Gastrocnemius medialis (tissue), 4 donors: Measurements from ENCODE around the gene GIT1. TPM values are rescaled to one million over a fixed set of nuclear protein-coding genes. Genes with fewer than 3 reads are reported as not detected.
A peak's percentile ranks its signal among the peaks of the same experiment; 100 is the strongest.

ENCODE experiments used
- ATAC-seq, 2 donors: fragments of 150-250 bp; one replicate each; pipeline ENCODE4 v1.9.1; 2016
- DNase-seq, 2 donors: peaks; one replicate each; pipeline ENCODE4 v3.0.0-alpha.2; 2019
- H3K27ac ChIP-seq, 4 donors: fragments of 200-600 bp; sonication (generic); 1 replicate in 1 of 4; 2 replicates in 3 of 4; pipeline ENCODE4 v1.5.1; 2016 to 2018; ENCODE audit warnings: mild to moderate bottlenecking in 2 of 4, moderate library complexity in 1 of 4
- H3K27me3 ChIP-seq, 3 donors: fragments of 200-600 bp; sonication (generic) in 2 of 3; 1 replicate in 1 of 3; 2 replicates in 2 of 3; pipeline versions ENCODE4 v1.5.1 to v1.6.0; 2016 to 2019; ENCODE audit warnings: mild to moderate bottlenecking in 1 of 3, moderate library complexity in 1 of 3
- H3K36me3 ChIP-seq, 2 donors: fragments of 200-600 bp; sonication (generic) in 1 of 2; one replicate each; pipeline ENCODE4 v1.5.1; 2017 to 2018
- H3K4me1 ChIP-seq, 2 donors: fragments of 200-600 bp; sonication (generic) in 1 of 2; one replicate each; pipeline ENCODE4 v1.5.1; 2016 to 2017; ENCODE audit warnings: mild to moderate bottlenecking in 2 of 2
- H3K4me3 ChIP-seq, 4 donors: fragments of 200-600 bp; sonication (generic) in 3 of 4; 1 replicate in 1 of 4; 2 replicates in 3 of 4; pipeline ENCODE4 v1.5.1; 2016 to 2019; ENCODE audit warnings: mild to moderate bottlenecking in 2 of 4
- H3K9me3 ChIP-seq, 3 donors: fragments of 200-600 bp; sonication (generic) in 2 of 3; 1 replicate in 1 of 3; 2 replicates in 2 of 3; pipeline ENCODE4 v1.5.1; 2016 to 2019
- POLR2A ChIP-seq, 2 donors: fragments of 450-650 bp; IDR thresholded peaks; one replicate each; pipeline ENCODE4 v1.6.1; 2017; ENCODE audit warnings: antibody characterized with exemption in 2 of 2, mild to moderate bottlenecking in 2 of 2, moderate library complexity in 2 of 2
- in situ Hi-C, 4 donors: fragments of 200-750 bp; cut with MboI; loops; one replicate each; pipeline versions ENCODE4 v1.15.0 to v1.8.0; 2017; ENCODE audit warnings: low sequenced_read_pairs in 4 of 4
- intact Hi-C: fragments of 100-400 bp; cut with DNase I; formaldehyde crosslinking; loops from one replicate; pipeline ENCODE4 v1.15.1; 2023; ENCODE audit warnings: low total_unique reads
- total RNA-seq, 4 donors: library from RNA; depleted of rRNA; stranded (reverse); fragments of >200 nt; gene quantifications; one replicate each; pipeline versions ENCODE4 v1.1.0 to v1.2.3, GENCODE V29; 2016
- TF ChIP-seq, protein P1 (sequence below), 5 experiments: fragments of 450-650 bp in 3 of 5; fragments of 200-600 bp in 2 of 5; sonication (generic) in 2 of 5; IDR thresholded peaks in 4 of 5; conservative IDR thresholded peaks in 1 of 5; 1 replicate in 4 of 5; 2 replicates in 1 of 5; pipeline ENCODE4 v1.5.1; 2016 to 2019; ENCODE audit warnings: antibody characterized with exemption in 5 of 5, mild to moderate bottlenecking in 3 of 5, moderate library complexity in 3 of 5

The GIT1 gene
- total RNA-seq, 4 donors from 2014 or later: 30.2 to 62.2 (median 41.1) TPM

DNA sequence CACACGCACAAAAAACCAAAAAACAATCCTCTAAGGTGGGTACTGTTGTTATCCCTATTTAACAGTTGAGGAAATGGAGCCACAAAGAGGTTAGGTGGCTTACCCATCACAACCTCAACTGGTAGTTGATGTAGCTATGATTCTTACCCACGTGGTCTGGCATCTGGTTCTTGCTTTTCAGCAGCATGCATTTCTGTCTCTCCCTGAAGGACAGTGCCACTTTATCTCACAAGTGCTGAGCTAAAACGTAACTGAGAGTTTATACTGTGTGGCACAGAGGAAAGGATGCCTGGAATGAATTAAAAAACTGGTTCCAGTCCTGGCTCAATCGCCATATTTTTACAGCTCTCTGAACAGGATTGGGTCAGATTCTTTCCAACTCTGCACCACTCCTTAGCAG, 35.1 kb upstream of the GIT1 start:
- peaks cover 62 to 64% of the 10 kb centered on the region in 2 donors for H3K4me1 ChIP-seq
- peak overlapping the region; percentile 98 to 100 (median 99) for H3K27ac ChIP-seq
- ATAC-seq (no peak), DNase-seq (no peak)
- in situ Hi-C loops (loop anchor here in 3 of 4 donors (10.0 to 25.0 kb wide), 3 partner anchors 150 to 313 kb away; partner anchors contain the start of genes EFCAB5 (in 2 of the 3) and SSH2 (in 2 of the 3)), intact Hi-C loops (loop anchor here (5.0 to 10.0 kb wide), 3 partner anchors 53 to 490 kb away; no protein-coding TSS in a partner anchor)
- TF ChIP-seq, protein P1, sequence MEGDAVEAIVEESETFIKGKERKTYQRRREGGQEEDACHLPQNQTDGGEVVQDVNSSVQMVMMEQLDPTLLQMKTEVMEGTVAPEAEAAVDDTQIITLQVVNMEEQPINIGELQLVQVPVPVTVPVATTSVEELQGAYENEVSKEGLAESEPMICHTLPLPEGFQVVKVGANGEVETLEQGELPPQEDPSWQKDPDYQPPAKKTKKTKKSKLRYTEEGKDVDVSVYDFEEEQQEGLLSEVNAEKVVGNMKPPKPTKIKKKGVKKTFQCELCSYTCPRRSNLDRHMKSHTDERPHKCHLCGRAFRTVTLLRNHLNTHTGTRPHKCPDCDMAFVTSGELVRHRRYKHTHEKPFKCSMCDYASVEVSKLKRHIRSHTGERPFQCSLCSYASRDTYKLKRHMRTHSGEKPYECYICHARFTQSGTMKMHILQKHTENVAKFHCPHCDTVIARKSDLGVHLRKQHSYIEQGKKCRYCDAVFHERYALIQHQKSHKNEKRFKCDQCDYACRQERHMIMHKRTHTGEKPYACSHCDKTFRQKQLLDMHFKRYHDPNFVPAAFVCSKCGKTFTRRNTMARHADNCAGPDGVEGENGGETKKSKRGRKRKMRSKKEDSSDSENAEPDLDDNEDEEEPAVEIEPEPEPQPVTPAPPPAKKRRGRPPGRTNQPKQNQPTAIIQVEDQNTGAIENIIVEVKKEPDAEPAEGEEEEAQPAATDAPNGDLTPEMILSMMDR (IDR thresholded peaks at IDR 0.05 in 4 of 5, conservative IDR thresholded peaks at IDR 0.05 in 1 of 5): no peak
- TF ChIP-seq POLR2A (IDR thresholded peaks at IDR 0.05): peak in 1 of 2 donors; percentile 1
- no peak overlapping the region for H3K4me3 ChIP-seq
- H3K9me3 ChIP-seq: no peaks in the 10 kb centered on the region
- H3K27me3 ChIP-seq: no peaks in the 10 kb centered on the region
- peaks cover 0 to 10% of the 10 kb centered on the region in 2 donors for H3K36me3 ChIP-seq

- in situ Hi-C loops (loop anchor here in 3 of 4 donors (10.0 to 25.0 kb wide), 3 partner anchors 152 to 314 kb away; partner anchors contain the start of genes EFCAB5 (in 2 of the 3) and SSH2 (in 2 of the 3)), intact Hi-C loops (loop anchor here (5.0 to 10.0 kb wide), 3 partner anchors 54 to 488 kb away; no protein-coding TSS in a partner anchor)
- Histone ChIP-seq H3K4me3 (peak overlapping the region; percentile 89 to 99 (median 96)), H3K36me3 (peaks cover 0 to 17% of the 10 kb centered on the region in 2 donors), H3K27me3 (no peaks in the 10 kb centered on the region), H3K27ac (peak overlapping the region; percentile 98 to 100 (median 99)), H3K9me3 (no peaks in the 10 kb centered on the region), H3K4me1 (peaks cover 62 to 64% of the 10 kb centered on the region in 2 donors)
- DNase-seq (no peak), ATAC-seq (no peak)
- TF ChIP-seq, protein P1 (IDR thresholded peaks at IDR 0.05 in 4 of 5, conservative IDR thresholded peaks at IDR 0.05 in 1 of 5): no peak
- no peak for TF ChIP-seq POLR2A (IDR thresholded peaks at IDR 0.05)
These were observed 33.8 kb upstream of the GIT1 start for GRCh38 chr17:29623283-29623647.

DNA sequence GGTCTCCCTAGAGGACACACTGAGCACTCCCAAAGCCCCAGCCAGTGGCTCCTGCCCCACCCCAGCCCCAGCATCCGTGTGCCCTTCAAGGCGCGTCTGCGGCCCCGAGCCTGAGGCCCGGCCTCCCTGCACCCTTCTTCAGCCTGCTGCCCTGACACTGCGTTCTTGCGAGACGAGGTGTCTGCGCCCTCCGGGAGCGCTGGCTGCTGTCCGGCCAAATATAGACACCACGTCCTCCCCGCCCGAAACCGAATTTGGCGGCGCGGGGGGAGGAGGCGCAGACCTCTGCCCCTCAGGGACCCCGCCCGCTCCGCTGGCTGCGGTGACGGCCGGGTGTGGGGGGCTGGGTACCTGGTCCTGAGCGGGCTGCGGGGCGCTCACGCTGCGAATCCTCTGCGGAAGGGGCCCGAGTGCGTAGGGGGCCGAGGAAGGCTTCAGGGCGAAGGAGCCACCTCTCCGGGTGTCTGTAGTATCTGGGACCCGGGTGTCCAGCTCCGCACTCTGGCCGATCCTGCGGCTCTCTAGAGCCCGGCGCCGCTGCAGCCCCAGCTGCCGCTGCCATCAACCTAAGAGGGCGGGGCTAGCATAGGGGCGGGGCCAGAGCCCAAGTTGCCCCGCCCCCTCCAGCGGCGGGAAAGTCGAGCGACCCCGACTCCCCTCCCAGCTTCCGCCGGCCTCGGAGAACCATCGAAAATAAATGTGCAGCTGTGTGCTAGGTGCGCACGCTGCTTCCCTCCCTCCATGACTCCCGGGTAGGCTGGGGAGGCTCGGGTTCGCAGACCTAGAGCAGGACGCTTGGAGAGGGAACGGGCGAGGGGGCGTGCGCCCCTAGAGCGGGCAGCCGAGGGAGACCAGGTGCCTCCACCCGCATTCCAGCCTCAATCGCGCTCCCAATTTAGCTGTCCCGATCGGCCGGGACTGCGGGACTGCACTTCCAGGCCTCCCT, 33.2 kb upstream of the GIT1 start, which contains the start of gene CORO6:
CORO6 (minus strand) TSS at position 576 of the 946 bp plus-strand sequence. CDS start 1,491 bp downstream, outside the sequence.
- DNase-seq (peak; percentile 64 to 83), ATAC-seq (peak; percentile 39 to 54)
- H3K9me3 ChIP-seq: no peaks in the 10 kb centered on the region
- no peaks in the 10 kb centered on the region for H3K27me3 ChIP-seq
- intact Hi-C loops (loop anchor here (5.0 to 10.0 kb wide), 3 partner anchors 55 to 488 kb away; no protein-coding TSS in a partner anchor), in situ Hi-C loops (loop anchor here in 3 of 4 donors (10.0 to 25.0 kb wide), 3 partner anchors 152 to 315 kb away; partner anchors contain the start of genes EFCAB5 (in 2 of the 3) and SSH2 (in 2 of the 3))
- peak; percentile 99 for TF ChIP-seq POLR2A (IDR thresholded peaks at IDR 0.05)
- TF ChIP-seq, protein P1 (IDR thresholded peaks at IDR 0.05 in 4 of 5, conservative IDR thresholded peaks at IDR 0.05 in 1 of 5): no peak
- H3K27ac ChIP-seq: peak within 1 kb of the TSS; percentile 98 to 100 (median 99)
- peaks cover 62 to 65% of the 10 kb centered on the region in 2 donors for H3K4me1 ChIP-seq
- H3K4me3 ChIP-seq: peak within 1 kb of the TSS; percentile 89 to 99 (median 96)
- H3K36me3 ChIP-seq: peaks cover 0 to 17% of the 10 kb centered on the region in 2 donors

DNA sequence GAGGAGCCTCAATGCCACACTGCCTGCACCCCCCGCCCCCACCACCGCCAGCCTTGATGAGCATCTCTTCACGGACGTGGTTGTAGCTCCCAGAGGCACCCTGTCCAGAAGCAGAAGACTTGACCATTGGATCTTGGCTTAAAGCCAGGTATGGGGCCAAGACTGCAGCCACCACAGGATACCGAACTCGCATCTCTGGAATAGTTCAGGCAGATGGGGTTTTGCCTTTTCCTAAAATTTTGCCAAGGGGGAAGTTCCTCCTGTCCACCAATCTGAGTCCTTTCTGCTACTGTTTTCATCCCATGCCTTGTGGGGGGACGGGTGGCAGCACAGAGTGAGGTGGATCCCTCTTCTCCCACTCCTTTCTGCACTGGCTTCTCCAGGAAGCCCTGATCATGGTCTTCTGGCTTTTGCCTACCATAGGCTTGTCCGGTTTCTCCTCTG, 32.3 kb upstream of the GIT1 start:
- Histone ChIP-seq H3K4me1 (peaks cover 62 to 66% of the 10 kb centered on the region in 2 donors), H3K27ac (peak overlapping the region; percentile 98 to 100 (median 99)), H3K27me3 (no peaks in the 10 kb centered on the region), H3K36me3 (peaks cover 0 to 17% of the 10 kb centered on the region in 2 donors), H3K4me3 (peak overlapping the region; percentile 89 to 99 (median 96)), H3K9me3 (no peaks in the 10 kb centered on the region)
- TF ChIP-seq POLR2A (IDR thresholded peaks at IDR 0.05): no peak
- TF ChIP-seq, protein P1 (IDR thresholded peaks at IDR 0.05 in 4 of 5, conservative IDR thresholded peaks at IDR 0.05 in 1 of 5): no peak
- in situ Hi-C loops (loop anchor here in 3 of 4 donors (10.0 to 25.0 kb wide), 3 partner anchors 153 to 316 kb away; partner anchors contain the start of genes EFCAB5 (in 2 of the 3) and SSH2 (in 2 of the 3)), intact Hi-C loops (loop anchor here (5.0 to 10.0 kb wide), 3 partner anchors 56 to 487 kb away; no protein-coding TSS in a partner anchor)
- ATAC-seq (peak; percentile 9 to 10), DNase-seq (peak in 1 of 2 donors; percentile 75)
